Stimulated activated naive CD4-positive, alpha-beta T cell treated with Interleukin-2 at 50 U/mL for 16 hours (primary cell): ENCODE data around the gene FLNC.
A peak's percentile ranks its signal among the peaks of the same experiment; 100 is the strongest.

Experiments used
- DNase-seq: peaks from one replicate; lab custom pipeline; 2025; lab: John Stamatoyannopoulos, UW

The FLNC gene

GRCh38 chr7:128846781-128847444, 16.7 kb downstream of the FLNC start:
- no peak for DNase-seq

- no peak for DNase-seq
These were observed 17.6 kb downstream of the FLNC start for GRCh38 chr7:128847721-128848211.

- DNase-seq = no peak
These were observed 18.3 kb downstream of the FLNC start for GRCh38 chr7:128848289-128849155.

DNA sequence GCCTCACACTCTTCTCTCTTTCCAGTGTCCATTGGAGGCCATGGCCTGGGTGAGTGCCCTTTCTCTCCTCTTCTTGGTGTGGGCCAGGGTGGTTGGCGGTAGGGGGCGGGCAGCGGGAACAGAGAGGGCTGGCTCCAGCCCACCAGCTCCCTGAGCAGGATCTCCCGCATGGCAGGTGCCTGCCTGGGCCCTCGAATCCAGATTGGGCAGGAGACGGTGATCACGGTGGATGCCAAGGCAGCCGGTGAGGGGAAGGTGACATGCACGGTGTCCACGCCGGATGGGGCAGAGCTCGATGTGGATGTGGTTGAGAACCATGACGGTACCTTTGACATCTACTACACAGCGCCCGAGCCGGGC, 18.9 kb downstream of the FLNC start:
- DNase-seq = no peak

- no peak for DNase-seq
These were observed 19.7 kb downstream of the FLNC start for GRCh38 chr7:128849804-128850490.

DNA sequence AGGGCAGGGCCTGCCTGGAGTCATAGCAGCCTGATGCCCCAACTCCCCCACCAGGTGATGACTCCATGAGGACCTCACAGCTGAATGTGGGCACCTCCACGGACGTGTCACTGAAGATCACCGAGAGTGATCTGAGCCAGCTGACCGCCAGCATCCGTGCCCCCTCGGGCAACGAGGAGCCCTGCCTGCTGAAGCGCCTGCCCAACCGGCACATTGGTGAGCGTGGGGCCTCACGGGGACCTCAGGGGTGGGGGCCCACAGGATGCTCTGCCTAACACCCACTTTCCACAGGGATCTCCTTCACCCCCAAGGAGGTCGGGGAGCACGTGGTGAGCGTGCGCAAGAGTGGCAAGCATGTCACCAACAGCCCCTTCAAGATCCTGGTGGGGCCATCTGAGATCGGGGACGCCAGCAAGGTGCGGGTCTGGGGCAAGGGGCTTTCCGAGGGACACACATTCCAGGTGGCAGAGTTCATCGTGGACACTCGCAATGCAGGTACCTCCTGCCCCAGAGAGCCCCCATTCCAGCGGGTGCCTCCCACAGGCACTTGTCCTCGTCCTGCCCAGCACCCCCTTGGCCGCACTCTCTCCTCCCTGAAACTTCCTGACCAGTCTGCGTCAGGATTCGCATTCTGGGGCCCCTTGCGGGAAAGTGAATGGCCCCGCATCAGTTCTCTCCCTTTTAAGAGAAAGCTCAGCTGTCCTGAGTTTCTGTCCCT, 22.5 kb downstream of the FLNC start:
- no peak for DNase-seq

DNA sequence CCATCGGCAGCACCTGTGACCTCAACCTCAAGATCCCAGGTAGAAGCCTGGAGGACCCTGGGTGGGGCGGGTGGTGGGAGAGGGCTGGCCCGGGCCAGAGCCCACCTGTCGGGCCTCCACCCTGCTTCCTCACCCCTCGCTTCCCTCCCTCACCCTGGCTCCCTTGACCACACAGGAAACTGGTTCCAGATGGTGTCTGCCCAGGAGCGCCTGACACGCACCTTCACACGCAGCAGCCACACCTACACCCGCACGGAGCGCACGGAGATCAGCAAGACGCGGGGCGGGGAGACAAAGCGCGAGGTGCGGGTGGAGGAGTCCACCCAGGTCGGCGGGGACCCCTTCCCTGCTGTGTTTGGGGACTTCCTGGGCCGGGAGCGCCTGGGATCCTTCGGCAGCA, 23.6 kb downstream of the FLNC start:
- DNase-seq = no peak

DNA sequence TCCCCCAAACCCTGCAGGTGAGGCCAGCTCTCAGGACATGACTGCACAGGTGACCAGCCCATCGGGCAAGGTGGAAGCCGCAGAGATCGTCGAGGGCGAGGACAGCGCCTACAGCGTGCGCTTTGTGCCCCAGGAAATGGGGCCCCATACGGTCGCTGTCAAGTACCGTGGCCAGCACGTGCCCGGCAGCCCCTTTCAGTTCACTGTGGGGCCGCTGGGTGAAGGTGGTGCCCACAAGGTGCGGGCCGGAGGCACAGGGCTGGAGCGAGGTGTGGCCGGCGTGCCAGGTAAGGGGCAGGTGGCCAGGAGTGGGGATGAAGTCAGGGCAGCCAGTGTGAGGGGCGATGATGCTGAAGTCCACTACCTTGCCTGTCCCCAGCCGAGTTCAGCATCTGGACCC, 24.2 kb downstream of the FLNC start:
- DNase-seq = no peak

DNA sequence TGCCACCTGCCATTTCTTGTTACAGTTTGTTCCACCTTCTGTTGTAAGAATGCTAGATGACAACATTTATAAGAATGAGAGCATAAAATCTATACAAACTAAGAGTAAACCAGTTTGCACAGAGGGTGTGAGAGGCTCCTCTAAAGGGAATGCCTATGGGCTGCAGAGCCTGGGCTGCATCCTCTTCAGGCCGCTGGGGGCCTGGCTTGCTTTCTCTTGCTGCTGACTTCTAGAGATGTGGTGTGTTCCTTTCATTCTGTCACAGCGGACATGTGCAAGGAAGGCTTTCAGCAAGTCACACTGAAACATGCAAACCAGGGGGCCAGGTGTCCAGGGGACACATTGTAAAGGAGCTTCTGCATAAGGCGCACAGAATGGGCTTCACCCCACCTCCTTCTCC, 25.4 kb downstream of the FLNC start:
- no peak for DNase-seq

DNA sequence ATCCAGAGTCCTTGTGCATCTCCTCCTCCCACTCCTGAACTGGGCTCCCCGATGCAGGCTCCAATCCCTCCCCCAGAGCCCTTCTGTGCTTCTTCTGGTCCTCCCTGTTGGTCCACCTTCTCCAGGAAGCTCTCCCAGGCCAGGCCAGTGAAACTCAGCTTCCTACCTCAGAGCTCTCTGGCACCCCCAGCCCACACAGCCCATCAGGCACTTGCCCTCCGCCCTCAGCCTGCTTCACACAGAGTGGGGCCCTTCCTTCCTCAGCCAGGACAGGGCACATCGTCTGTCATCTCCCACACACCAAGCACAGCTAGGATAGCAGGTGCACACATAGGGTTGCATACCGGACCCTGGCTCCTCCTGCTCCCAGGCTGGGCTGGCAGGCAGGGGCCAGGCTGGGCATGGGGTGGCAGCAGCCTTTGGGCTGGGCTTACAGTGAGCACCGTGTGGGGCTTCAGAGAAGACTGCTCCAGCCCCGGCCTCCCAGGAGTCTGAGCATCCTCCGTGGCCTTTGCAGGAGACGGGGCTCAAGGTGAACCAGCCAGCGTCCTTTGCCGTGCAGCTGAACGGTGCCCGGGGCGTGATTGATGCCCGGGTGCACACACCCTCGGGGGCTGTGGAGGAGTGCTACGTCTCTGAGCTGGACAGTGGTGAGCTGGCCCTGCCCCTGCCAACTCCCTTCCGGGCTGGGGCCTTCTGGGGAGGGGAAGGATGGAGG, 26.0 kb downstream of the FLNC start:
- no peak for DNase-seq

DNA sequence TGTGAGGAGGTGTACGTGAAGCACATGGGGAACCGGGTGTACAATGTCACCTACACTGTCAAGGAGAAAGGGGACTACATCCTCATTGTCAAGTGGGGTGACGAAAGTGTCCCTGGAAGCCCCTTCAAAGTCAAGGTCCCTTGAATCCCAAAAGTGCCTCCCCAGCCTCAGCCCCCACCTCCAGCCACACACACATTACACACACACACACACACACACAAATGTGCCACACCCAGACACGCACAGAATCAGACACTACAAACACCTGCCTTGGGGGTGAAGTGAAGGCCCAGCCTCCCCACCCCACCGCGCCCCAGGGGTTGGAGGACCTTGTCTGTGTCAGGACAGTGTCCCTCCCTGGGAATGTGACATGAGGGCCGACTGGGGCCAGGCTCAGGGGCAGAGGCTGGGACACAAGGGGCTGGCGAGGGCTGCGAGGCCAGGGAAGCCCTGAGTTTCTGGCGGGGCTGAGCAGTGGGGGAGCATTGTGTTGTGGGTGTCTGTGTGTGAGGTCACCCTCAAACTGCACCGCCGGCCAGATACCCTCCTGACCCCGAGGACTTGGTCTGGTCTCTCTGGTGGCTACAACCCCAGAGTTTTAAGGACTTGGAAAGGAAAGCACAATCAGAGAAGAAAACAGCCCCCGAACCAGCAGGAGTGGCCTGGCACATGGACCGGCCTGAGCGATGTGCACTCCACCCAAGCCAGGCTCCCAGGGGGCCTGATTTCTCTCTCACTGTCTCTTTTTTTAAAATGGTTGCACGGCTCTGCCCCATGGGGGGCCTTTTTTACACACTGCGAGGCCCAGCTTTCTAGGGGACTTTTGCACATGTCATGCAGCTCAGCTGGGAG, 28.4 kb downstream of the FLNC start:
- no peak for DNase-seq

DNA sequence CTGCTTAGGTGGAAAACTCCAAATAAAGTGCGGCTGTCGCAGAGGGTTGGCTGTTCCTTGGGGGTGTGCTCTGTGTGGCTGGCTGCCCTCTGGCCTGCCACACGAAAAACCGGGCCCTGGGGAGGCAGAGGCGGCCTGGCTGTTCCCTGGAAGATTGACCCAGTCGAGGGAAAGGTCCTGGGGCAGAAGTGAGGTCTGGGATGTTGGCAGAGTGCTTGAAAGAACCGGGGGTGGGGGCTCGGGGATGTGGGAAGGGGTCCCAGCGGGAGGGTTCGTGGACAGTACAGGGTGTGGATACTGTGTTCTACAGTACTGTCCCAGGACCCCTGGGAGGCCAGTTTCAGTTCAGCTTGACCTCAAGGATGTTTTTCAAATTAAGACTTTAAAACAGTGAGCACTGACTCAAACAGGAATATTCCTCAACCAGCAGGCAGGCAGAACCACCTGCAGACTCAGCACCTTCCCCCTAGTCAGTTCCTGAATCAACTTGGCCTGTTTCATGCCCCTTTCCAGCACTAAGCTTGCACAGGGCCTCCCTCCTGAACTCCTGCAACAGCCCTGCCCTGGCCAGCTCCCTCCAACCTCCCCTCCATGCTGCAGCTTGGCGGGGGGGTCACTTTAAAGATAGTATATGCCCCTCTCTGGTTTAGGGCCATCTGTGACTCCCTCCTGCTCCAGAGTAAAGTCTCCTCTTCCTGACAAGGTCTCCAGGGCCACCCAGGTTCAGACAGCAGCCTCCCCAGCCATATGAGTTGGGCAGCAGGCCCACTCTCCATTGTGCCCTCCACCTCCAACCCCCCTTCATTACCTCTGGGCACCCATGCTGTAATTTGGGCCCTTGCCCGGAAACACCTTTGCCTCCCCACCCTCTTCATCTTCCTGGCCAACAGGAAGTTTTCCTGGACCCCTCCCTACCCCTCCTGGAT, 29.3 kb downstream of the FLNC start:
- no peak for DNase-seq

- DNase-seq = no peak
These were observed 30.2 kb downstream of the FLNC start for GRCh38 chr7:128860158-128861073.

DNA sequence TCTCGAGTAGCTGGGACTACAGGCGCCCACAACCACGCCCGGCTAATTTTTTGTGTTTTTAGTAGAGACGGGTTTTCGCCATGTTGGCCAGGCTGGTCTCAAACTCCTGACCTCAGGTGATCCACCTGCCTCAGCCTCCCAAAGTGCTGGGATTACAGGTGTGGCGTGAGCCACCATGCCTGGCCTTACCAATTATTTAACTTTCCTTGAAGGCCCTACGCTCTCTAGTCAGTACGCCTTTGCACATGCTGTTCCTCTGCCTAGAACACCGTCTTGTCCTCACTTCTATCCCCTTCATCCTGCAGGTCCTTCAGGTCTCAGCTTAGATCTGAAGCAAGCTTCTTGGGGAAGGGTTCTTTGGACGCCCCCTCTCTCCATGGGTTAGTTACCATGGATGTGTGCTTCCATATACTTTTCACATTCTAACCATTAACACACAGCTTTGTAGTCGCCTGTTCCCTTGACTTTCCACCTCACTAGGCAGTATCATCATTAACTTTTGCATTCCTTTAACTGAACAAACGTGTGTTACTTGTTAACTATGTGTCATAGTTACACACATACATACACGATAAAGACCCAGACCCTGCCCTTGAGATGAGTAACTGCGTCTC, 31.9 kb downstream of the FLNC start:
- no peak for DNase-seq

GRCh38 chr7:128862571-128863432, 32.6 kb downstream of the FLNC start, which contains the start of gene ATP6V1F:
Gene ATP6V1F, plus strand, starts transcription at chr7:128862856. Its CDS starts 49 bp downstream, at chr7:128862905.
- DNase-seq = peak; percentile 97

DNA sequence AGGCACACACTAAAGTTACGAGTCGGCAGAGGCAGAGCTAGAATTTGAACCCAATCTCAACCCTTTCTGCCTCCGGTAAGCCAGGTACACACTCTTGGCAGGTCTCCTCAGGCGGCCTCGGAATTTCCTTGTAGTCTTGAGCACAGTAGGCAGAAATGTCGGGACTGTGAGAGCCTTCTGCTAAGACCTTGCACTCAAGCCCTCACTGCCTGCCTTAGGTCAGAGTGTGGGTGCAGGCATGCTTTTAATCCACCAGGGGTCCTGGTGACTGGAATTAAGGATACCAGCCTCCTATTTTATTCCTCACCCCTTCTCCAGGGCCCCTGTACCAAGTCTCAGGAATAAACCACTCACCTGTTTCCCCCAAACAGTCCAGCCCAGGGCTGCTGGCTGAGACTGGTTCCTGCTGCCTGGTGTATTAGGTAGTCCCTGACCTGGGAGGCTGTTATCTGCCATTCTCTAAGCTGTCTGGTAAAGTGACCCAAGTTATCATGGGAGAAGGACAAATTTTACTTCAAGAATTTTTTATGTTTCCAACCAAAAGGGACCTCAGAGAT, 33.3 kb downstream of the FLNC start:
- DNase-seq = peak; percentile 40
